Ishikawa (cell line): ENCODE data around the gene NR1D1.

Experiments used
- CEBPB ChIP-seq: IDR thresholded peaks from 2 replicates; pipeline ENCODE4 v1.6.1; 2012
- CREB1 ChIP-seq: IDR thresholded peaks from 2 replicates; pipeline ENCODE4 v1.6.1; 2012; ENCODE audit warnings: low read depth
- EGR1 ChIP-seq: IDR thresholded peaks from 2 replicates; pipeline ENCODE4 v1.6.1; 2012
- EP300 ChIP-seq: IDR thresholded peaks from 2 replicates; pipeline ENCODE4 v1.6.1; 2012; ENCODE audit warnings: borderline replicate concordance
- FOXM1 ChIP-seq: IDR thresholded peaks from 2 replicates; pipeline ENCODE4 v1.6.1; 2012; ENCODE audit warnings: low read depth, borderline replicate concordance
- RAD21 ChIP-seq: IDR thresholded peaks from 2 replicates; pipeline ENCODE4 v1.6.1; 2012; ENCODE audit warnings: low read depth
- REST ChIP-seq: IDR thresholded peaks from 2 replicates; pipeline ENCODE4 v1.6.1; 2012; ENCODE audit warnings: low read depth, mild to moderate bottlenecking
- TAF1 ChIP-seq: IDR thresholded peaks from 2 replicates; pipeline ENCODE4 v1.6.1; 2012; ENCODE audit warnings: low read depth, mild to moderate bottlenecking
- TCF12 ChIP-seq: IDR thresholded peaks from 2 replicates; pipeline ENCODE4 v1.6.1; 2012; ENCODE audit warnings: low read depth
- TEAD4 ChIP-seq: IDR thresholded peaks from 2 replicates; pipeline ENCODE4 v1.6.1; 2012
- YY1 ChIP-seq: IDR thresholded peaks from 2 replicates; pipeline ENCODE4 v1.6.1; 2012; ENCODE audit warnings: low read depth
- TF ChIP-seq, protein P1 (sequence below): IDR thresholded peaks from 2 replicates; pipeline ENCODE4 v1.6.1; 2012

DNA sequence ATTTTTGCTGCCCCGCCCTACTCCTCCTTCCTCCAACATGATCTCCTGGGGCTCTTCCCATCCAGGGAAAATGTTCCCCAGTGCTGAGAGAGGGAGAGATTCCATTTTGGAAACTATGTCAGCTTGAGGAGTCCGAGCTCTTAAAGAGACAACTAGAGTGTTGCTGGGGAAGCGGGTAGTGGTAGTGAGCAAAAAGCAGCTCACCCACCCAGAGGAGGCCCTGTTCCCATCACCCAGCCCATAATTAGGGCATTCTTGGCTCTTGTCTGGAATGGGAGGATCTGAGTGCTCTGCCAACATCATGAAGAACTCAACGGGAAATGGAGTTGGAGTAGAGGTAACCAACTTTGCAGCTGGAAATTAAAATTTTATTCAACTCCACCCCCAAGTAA lies 12.3 kb upstream of the NR1D1 start:
- TF ChIP-seq, protein P1, sequence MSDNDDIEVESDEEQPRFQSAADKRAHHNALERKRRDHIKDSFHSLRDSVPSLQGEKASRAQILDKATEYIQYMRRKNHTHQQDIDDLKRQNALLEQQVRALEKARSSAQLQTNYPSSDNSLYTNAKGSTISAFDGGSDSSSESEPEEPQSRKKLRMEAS: no peak
- TF ChIP-seq YY1: no peak
- no peak for TF ChIP-seq RAD21
- TF ChIP-seq EP300: no peak
- no peak for TF ChIP-seq TCF12
- no peak for TF ChIP-seq REST
- no peak for TF ChIP-seq TEAD4
- no peak for TF ChIP-seq EGR1
- no peak for TF ChIP-seq TAF1
- no peak for TF ChIP-seq CEBPB
- TF ChIP-seq FOXM1: no peak
- no peak for TF ChIP-seq CREB1
